ENCODE measurements around the gene PCDHGB1.
"Not testable (repeated sequence)": the region's sequence is repeated elsewhere in the genome, so short reads cannot be mapped to it uniquely, and the experiment has no call there.

Gene PCDHGB1

GRCh38 chr5:141349917-141350619 is at the start of gene PCDHGB1:
TSS of gene PCDHGB1 (plus strand) at chr5:141350099. CDS start at chr5:141350261, 162 bp downstream.
- DNase-seq (ENCODE audit: low read depth), result no peak

GRCh38 chr5:141303756-141304155 is 46.1 kb upstream of the PCDHGB1 start, which contains the start of gene SLC25A2:
TSS of gene SLC25A2 (minus strand) at chr5:141304049. CDS start at chr5:141303865, 184 bp downstream.
- no peak for DNase-seq (ENCODE audit: low read depth)

- DNase-seq (ENCODE audit: low read depth), result no peak
Measured at GRCh38 chr5:141306630-141307029, 43.3 kb upstream of the PCDHGB1 start.

GRCh38 chr5:141313711-141314110 is 36.2 kb upstream of the PCDHGB1 start:
- no peak for DNase-seq (ENCODE audit: low read depth)

GRCh38 chr5:141316963-141317362 is 32.9 kb upstream of the PCDHGB1 start:
- not testable (repeated sequence) for DNase-seq (ENCODE audit: low read depth)

- no peak for DNase-seq (ENCODE audit: low read depth)
Measured at GRCh38 chr5:141319202-141319601, 30.7 kb upstream of the PCDHGB1 start.

- no peak for DNase-seq (ENCODE audit: low read depth)
Measured at GRCh38 chr5:141319699-141320098, 30.2 kb upstream of the PCDHGB1 start.

GRCh38 chr5:141320225-141321169 is 29.4 kb upstream of the PCDHGB1 start, which contains the start of gene TAF7:
TSS of gene TAF7 (minus strand) at chr5:141320784. CDS start at chr5:141320044, 740 bp downstream.
- peak; percentile 87 for DNase-seq (ENCODE audit: low read depth)

GRCh38 chr5:141322261-141322660 is 27.6 kb upstream of the PCDHGB1 start:
- DNase-seq (ENCODE audit: low read depth), result no peak

GRCh38 chr5:141326088-141326854 is 23.6 kb upstream of the PCDHGB1 start:
- DNase-seq (ENCODE audit: low read depth), result peak; percentile 43

GRCh38 chr5:141328231-141328630 is 21.7 kb upstream of the PCDHGB1 start:
- no peak for DNase-seq (ENCODE audit: low read depth)

- no peak for DNase-seq (ENCODE audit: low read depth)
Measured at GRCh38 chr5:141330299-141331080, 19.4 kb upstream of the PCDHGB1 start, which contains the start of gene PCDHGA1. TSS of gene PCDHGA1 (plus strand) at chr5:141330514.

- not testable (repeated sequence) for DNase-seq (ENCODE audit: low read depth)
Measured at GRCh38 chr5:141332571-141332970, 17.3 kb upstream of the PCDHGB1 start.

- no peak for DNase-seq (ENCODE audit: low read depth)
Measured at GRCh38 chr5:141338538-141339306, 11.2 kb upstream of the PCDHGB1 start, which contains the start of gene PCDHGA2. TSS of gene PCDHGA2 (plus strand) at chr5:141338760.

- not testable (repeated sequence) for DNase-seq (ENCODE audit: low read depth)
Measured at GRCh38 chr5:141340781-141341354, 9.0 kb upstream of the PCDHGB1 start.

- DNase-seq (ENCODE audit: low read depth), result no peak
Measured at GRCh38 chr5:141342773-141343172, 7.1 kb upstream of the PCDHGB1 start.

GRCh38 chr5:141343242-141343952 is 6.5 kb upstream of the PCDHGB1 start, which contains the start of gene PCDHGA3:
TSS of gene PCDHGA3 (plus strand) at chr5:141343829. CDS start at chr5:141344034, 205 bp downstream.
- DNase-seq (ENCODE audit: low read depth), result no peak

GRCh38 chr5:141343953-141344463 is 5.9 kb upstream of the PCDHGB1 start:
- DNase-seq (ENCODE audit: low read depth), result no peak

- DNase-seq (ENCODE audit: low read depth), result no peak
Measured at GRCh38 chr5:141345327-141345726, 4.6 kb upstream of the PCDHGB1 start.

Data from activated T-helper 1 cell treated with Interleukin-2 at 50 U/mL for 16 hours (primary cell).